ENCODE measurements around the gene C15orf39.

GRCh38 chr15:75158402-75158801 lies 43.3 kb upstream of the C15orf39 start:
- TF ChIP-seq EZH2 (IDR thresholded peaks at IDR 0.05) = no peak
- no peak for TF ChIP-seq POLR2AphosphoS5 (IDR thresholded peaks at IDR 0.05; ENCODE audit: borderline replicate concordance, low read depth, low read length)

Measured in SK-N-MC (cell line).